Measurements from ENCODE around the gene SKAP2. TPM values are rescaled to one million over a fixed set of nuclear protein-coding genes. Genes with fewer than 3 reads are reported as not detected.

The SKAP2 gene
- polyA plus RNA-seq, 1 donor from 2014 or later: 3.6 TPM

DNA sequence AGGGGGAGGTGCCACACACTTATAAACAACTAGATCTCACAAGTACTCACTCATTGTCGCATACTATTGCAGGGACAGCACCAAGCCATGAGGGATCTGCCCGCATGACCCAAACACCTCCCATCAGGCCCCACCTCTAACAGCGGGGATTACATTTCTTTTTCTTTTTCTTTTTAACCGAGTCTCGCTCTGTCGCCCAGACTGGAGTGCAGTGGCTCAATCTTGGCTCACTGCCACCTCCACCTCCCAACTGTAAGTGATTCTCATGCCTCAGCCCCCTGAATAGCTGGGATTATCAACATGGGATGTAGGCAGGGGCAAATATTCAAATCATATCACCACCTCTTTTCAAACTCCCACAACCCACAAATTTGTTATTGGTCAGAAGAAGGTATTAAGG is 76.7 kb downstream of the SKAP2 start:
- H3K9ac ChIP-seq (ENCODE audit: low read length): no peak overlapping the region
- H3K9me3 ChIP-seq (ENCODE audit: low read length): no peaks in the 10 kb centered on the region
- H4K20me1 ChIP-seq (ENCODE audit: insufficient read depth): no peaks in the 10 kb centered on the region
- H3K79me2 ChIP-seq (replicated peaks; ENCODE audit: insufficient read depth, low read length): no peaks in the 10 kb centered on the region
- H2AFZ ChIP-seq (ENCODE audit: low read depth, low read length): no peak overlapping the region
- no peak overlapping the region for H3K4me3 ChIP-seq (ENCODE audit: low read length)
- H3K27ac ChIP-seq (ENCODE audit: low read length): no peak overlapping the region
- no peak overlapping the region for H3K4me2 ChIP-seq (ENCODE audit: low read length)
- H3F3A ChIP-seq (ENCODE audit: insufficient read depth, low read length, poor library complexity, severe bottlenecking): no peaks in the 10 kb centered on the region
- no peaks in the 10 kb centered on the region for H3K27me3 ChIP-seq (ENCODE audit: insufficient read depth, low read depth, low read length)
- no peaks in the 10 kb centered on the region for H3K36me3 ChIP-seq (ENCODE audit: insufficient read depth, low read length)
- no peaks in the 10 kb centered on the region for H3K9me2 ChIP-seq (ENCODE audit: insufficient read depth, low read length)
- TF ChIP-seq RAD21 (conservative IDR thresholded peaks at IDR 0.05): no peak
- TF ChIP-seq, protein P1, sequence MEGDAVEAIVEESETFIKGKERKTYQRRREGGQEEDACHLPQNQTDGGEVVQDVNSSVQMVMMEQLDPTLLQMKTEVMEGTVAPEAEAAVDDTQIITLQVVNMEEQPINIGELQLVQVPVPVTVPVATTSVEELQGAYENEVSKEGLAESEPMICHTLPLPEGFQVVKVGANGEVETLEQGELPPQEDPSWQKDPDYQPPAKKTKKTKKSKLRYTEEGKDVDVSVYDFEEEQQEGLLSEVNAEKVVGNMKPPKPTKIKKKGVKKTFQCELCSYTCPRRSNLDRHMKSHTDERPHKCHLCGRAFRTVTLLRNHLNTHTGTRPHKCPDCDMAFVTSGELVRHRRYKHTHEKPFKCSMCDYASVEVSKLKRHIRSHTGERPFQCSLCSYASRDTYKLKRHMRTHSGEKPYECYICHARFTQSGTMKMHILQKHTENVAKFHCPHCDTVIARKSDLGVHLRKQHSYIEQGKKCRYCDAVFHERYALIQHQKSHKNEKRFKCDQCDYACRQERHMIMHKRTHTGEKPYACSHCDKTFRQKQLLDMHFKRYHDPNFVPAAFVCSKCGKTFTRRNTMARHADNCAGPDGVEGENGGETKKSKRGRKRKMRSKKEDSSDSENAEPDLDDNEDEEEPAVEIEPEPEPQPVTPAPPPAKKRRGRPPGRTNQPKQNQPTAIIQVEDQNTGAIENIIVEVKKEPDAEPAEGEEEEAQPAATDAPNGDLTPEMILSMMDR (IDR thresholded peaks at IDR 0.05; ENCODE audit: poor library complexity, severe bottlenecking): no peak
- no peak for TF ChIP-seq EP300 (conservative IDR thresholded peaks at IDR 0.05; ENCODE audit: poor library complexity, severe bottlenecking)
- TF ChIP-seq, protein P2, sequence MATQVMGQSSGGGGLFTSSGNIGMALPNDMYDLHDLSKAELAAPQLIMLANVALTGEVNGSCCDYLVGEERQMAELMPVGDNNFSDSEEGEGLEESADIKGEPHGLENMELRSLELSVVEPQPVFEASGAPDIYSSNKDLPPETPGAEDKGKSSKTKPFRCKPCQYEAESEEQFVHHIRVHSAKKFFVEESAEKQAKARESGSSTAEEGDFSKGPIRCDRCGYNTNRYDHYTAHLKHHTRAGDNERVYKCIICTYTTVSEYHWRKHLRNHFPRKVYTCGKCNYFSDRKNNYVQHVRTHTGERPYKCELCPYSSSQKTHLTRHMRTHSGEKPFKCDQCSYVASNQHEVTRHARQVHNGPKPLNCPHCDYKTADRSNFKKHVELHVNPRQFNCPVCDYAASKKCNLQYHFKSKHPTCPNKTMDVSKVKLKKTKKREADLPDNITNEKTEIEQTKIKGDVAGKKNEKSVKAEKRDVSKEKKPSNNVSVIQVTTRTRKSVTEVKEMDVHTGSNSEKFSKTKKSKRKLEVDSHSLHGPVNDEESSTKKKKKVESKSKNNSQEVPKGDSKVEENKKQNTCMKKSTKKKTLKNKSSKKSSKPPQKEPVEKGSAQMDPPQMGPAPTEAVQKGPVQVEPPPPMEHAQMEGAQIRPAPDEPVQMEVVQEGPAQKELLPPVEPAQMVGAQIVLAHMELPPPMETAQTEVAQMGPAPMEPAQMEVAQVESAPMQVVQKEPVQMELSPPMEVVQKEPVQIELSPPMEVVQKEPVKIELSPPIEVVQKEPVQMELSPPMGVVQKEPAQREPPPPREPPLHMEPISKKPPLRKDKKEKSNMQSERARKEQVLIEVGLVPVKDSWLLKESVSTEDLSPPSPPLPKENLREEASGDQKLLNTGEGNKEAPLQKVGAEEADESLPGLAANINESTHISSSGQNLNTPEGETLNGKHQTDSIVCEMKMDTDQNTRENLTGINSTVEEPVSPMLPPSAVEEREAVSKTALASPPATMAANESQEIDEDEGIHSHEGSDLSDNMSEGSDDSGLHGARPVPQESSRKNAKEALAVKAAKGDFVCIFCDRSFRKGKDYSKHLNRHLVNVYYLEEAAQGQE (IDR thresholded peaks at IDR 0.05; ENCODE audit: borderline replicate concordance): no peak
- TF ChIP-seq SMC3 (conservative IDR thresholded peaks at IDR 0.05; ENCODE audit: poor library complexity): no peak
- TF ChIP-seq MXI1 (conservative IDR thresholded peaks at IDR 0.05; ENCODE audit: poor library complexity, severe bottlenecking): no peak
- TF ChIP-seq TAF1 (IDR thresholded peaks at IDR 0.05; ENCODE audit: low read depth): no peak
- TF ChIP-seq EZH2 (IDR thresholded peaks at IDR 0.05; ENCODE audit: borderline replicate concordance, insufficient read depth, low read length, poor library complexity, severe bottlenecking): no peak
- TF ChIP-seq POLR2AphosphoS5 (IDR thresholded peaks at IDR 0.05): no peak

DNA sequence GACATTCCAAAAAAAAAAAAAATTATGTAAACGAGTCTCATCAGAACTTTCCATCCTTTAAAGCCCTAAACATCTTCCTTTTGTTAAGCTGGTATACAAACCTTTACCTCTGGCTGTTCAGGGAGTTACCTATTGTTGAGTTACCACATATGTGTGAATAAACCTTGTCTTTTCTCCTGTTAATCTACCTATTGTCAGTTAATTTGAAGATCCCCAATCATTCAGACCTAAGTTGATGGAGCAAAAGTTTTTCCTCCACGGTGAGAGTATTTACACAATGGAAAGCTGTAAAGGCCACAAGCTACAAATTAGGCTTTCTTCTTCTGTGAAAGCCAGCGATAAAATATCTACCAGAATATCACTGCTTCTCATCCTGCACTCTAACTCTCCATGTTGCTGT is 80.3 kb downstream of the SKAP2 start:
- Histone ChIP-seq H3K9me3 (ENCODE audit: low read length) (no peaks in the 10 kb centered on the region), H3K4me3 (ENCODE audit: low read length) (no peak overlapping the region), H3K27me3 (ENCODE audit: insufficient read depth, low read depth, low read length) (no peaks in the 10 kb centered on the region), H3K4me2 (ENCODE audit: low read length) (no peak overlapping the region), H4K20me1 (ENCODE audit: insufficient read depth) (no peaks in the 10 kb centered on the region), H3K9me2 (ENCODE audit: insufficient read depth, low read length) (no peaks in the 10 kb centered on the region), H3K79me2 (replicated peaks; ENCODE audit: insufficient read depth, low read length) (no peaks in the 10 kb centered on the region), H3K36me3 (ENCODE audit: insufficient read depth, low read length) (no peaks in the 10 kb centered on the region), H3K9ac (ENCODE audit: low read length) (no peak overlapping the region), H2AFZ (ENCODE audit: low read depth, low read length) (no peak overlapping the region), H3K27ac (ENCODE audit: low read length) (no peak overlapping the region), H3F3A (ENCODE audit: insufficient read depth, low read length, poor library complexity, severe bottlenecking) (no peaks in the 10 kb centered on the region)
- TF ChIP-seq POLR2AphosphoS5 (IDR thresholded peaks at IDR 0.05) (no peak), MXI1 (conservative IDR thresholded peaks at IDR 0.05; ENCODE audit: poor library complexity, severe bottlenecking) (no peak), SMC3 (conservative IDR thresholded peaks at IDR 0.05; ENCODE audit: poor library complexity) (no peak), EP300 (conservative IDR thresholded peaks at IDR 0.05; ENCODE audit: poor library complexity, severe bottlenecking) (no peak), RAD21 (conservative IDR thresholded peaks at IDR 0.05) (no peak), TAF1 (IDR thresholded peaks at IDR 0.05; ENCODE audit: low read depth) (no peak), EZH2 (IDR thresholded peaks at IDR 0.05; ENCODE audit: borderline replicate concordance, insufficient read depth, low read length, poor library complexity, severe bottlenecking) (no peak)
- TF ChIP-seq, protein P1 (IDR thresholded peaks at IDR 0.05; ENCODE audit: poor library complexity, severe bottlenecking): no peak
- TF ChIP-seq, protein P2 (IDR thresholded peaks at IDR 0.05; ENCODE audit: borderline replicate concordance): no peak
